Heart left ventricle (tissue), 13 donors: Measurements from ENCODE around the gene MFAP3.

ENCODE experiments used
- POLR2A ChIP-seq, 2 donors: fragments of 450-650 bp; IDR thresholded peaks; one replicate each; pipeline ENCODE4 v1.6.1; 2017; ENCODE audit warnings: antibody characterized with exemption in 2 of 2, mild to moderate bottlenecking in 2 of 2, moderate library complexity in 2 of 2
- TF ChIP-seq, protein P1 (sequence below), 12 donors: fragments of 200-600 bp; sonication (generic) in 4 of 12; IDR thresholded peaks; one replicate each; pipeline versions ENCODE4 v1.5.0 to v1.8.0; 2018 to 2022; ENCODE audit warnings: antibody characterized with exemption in 12 of 12, mild to moderate bottlenecking in 5 of 12
- donor health status: ischemic (EF 13 %, LVEDD 7.1; RV severe dilation, severe dysfunction).
- donor health status: DM: no; HTN: yes; CAD: no.
- donor health status: DM: no; HTN: no; CAD: no.
- donor health status: ischemic (EF 25% LVEDD 6.9; RV normal size, moderate dysfunction).
- donor health status: ischemic (EF 25% LVEDD 5.7; RV mildly dilated, moderate dysfunction).
- donor health status: ischemic (EF 35%, LVEDD 5.7; RV mildly dilated, moderate dysfunction).
- donor health status: nonischemic (EF 11% LVEDD 7.7; RV severe dilation, severe dysfunction).
- donor health status: DM: yes; HTN: yes; CAD: no.
- donor health status: PGD.
- donor health status: ischemic (EF 29% LVEDD 5.4; RV normal size, mild dysfunction).
- donor health status: nonischemic (EF 23%, LVEDD 6.1; RV moderate dilation, normal function).

DNA sequence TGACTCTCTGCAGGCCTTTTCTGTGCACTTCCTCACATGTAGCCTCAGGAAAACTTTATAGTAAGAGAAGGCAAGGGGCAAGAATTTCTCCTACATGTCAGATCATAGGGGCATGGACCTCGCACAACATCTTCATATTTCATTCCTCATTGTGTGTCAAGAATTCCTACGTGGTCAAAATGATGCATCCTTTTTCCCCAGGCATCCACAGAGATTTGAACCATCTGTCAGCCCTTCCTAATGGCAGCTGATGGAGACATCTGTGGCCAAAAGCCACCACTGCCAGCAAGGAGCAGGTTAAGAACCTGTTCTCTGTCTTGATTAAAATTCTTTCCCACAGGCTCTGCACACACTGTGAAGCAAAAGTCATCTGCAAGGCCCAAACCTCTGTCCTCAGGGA is 42.5 kb downstream of the MFAP3 start:
- TF ChIP-seq, protein P1, sequence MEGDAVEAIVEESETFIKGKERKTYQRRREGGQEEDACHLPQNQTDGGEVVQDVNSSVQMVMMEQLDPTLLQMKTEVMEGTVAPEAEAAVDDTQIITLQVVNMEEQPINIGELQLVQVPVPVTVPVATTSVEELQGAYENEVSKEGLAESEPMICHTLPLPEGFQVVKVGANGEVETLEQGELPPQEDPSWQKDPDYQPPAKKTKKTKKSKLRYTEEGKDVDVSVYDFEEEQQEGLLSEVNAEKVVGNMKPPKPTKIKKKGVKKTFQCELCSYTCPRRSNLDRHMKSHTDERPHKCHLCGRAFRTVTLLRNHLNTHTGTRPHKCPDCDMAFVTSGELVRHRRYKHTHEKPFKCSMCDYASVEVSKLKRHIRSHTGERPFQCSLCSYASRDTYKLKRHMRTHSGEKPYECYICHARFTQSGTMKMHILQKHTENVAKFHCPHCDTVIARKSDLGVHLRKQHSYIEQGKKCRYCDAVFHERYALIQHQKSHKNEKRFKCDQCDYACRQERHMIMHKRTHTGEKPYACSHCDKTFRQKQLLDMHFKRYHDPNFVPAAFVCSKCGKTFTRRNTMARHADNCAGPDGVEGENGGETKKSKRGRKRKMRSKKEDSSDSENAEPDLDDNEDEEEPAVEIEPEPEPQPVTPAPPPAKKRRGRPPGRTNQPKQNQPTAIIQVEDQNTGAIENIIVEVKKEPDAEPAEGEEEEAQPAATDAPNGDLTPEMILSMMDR (IDR thresholded peaks at IDR 0.05), result no peak
- no peak for TF ChIP-seq POLR2A (IDR thresholded peaks at IDR 0.05)
